NCI-H1092 treated with DMSO at 0.1 percent for 48 hours (cell line): Measurements from ENCODE around the gene TRAFD1.

Experiments used
- DNase-seq: peaks from one replicate; lab custom pipeline; 2025; lab: John Stamatoyannopoulos, UW

Gene TRAFD1

GRCh38 chr12:112178796-112179195 lies 53.4 kb downstream of the TRAFD1 start:
- DNase-seq: no peak

- DNase-seq: no peak
These were observed 54.0 kb downstream of the TRAFD1 start for GRCh38 chr12:112179341-112179740.

- no peak for DNase-seq
These were observed 54.6 kb downstream of the TRAFD1 start for GRCh38 chr12:112179916-112180315.

- no peak for DNase-seq
These were observed 55.1 kb downstream of the TRAFD1 start for GRCh38 chr12:112180422-112180821.

- DNase-seq: peak; percentile 54
These were observed 57.1 kb downstream of the TRAFD1 start for GRCh38 chr12:112182499-112182898.

GRCh38 chr12:112183141-112184021 lies 58.0 kb downstream of the TRAFD1 start:
- DNase-seq: no peak

GRCh38 chr12:112184056-112184887 lies 58.9 kb downstream of the TRAFD1 start:
- no peak for DNase-seq

- DNase-seq: no peak
These were observed 59.9 kb downstream of the TRAFD1 start for GRCh38 chr12:112185093-112185923.

GRCh38 chr12:112188130-112188830 lies 62.9 kb downstream of the TRAFD1 start:
- DNase-seq: no peak

- DNase-seq: no peak
These were observed 65.1 kb downstream of the TRAFD1 start for GRCh38 chr12:112190231-112191025.

GRCh38 chr12:112191201-112191600 lies 65.8 kb downstream of the TRAFD1 start:
- DNase-seq: no peak

- DNase-seq: no peak
These were observed 66.5 kb downstream of the TRAFD1 start for GRCh38 chr12:112191840-112192321.

GRCh38 chr12:112192475-112192874 lies 67.1 kb downstream of the TRAFD1 start:
- no peak for DNase-seq

GRCh38 chr12:112194601-112195247 lies 69.4 kb downstream of the TRAFD1 start:
- no peak for DNase-seq

GRCh38 chr12:112196196-112196875 lies 71.0 kb downstream of the TRAFD1 start:
- DNase-seq: no peak

- DNase-seq: peak; percentile 4
These were observed 72.9 kb downstream of the TRAFD1 start for GRCh38 chr12:112198120-112198733.

- DNase-seq: no peak
These were observed 73.8 kb downstream of the TRAFD1 start for GRCh38 chr12:112199136-112199535.
